Neuronal stem cell (in vitro differentiated cells): ENCODE results near the gene CCR7.

Experiments
- DNase-seq: peaks from one replicate; pipeline ENCODE4 v3.0.0-alpha.2; 2013; ENCODE audit warnings: low spot score
- H2AFZ ChIP-seq: one replicate; pipeline ENCODE4 v1.6.1; 2013; ENCODE audit warnings: mild to moderate bottlenecking, low read length, inconsistent platforms
- H2AK5ac ChIP-seq: 2 replicates; pipeline ENCODE4 v1.6.1; 2013; ENCODE audit warnings: low read depth, mild to moderate bottlenecking, inconsistent platforms, low read length, moderate library complexity, mixed read lengths
- H2BK120ac ChIP-seq: 2 replicates; pipeline ENCODE4 v1.6.1; 2013; ENCODE audit warnings: low read depth, mild to moderate bottlenecking, inconsistent platforms, low read length, moderate library complexity, mixed read lengths
- H2BK12ac ChIP-seq: one replicate; pipeline ENCODE4 v1.6.1; 2013; ENCODE audit warnings: low read length, inconsistent platforms
- H2BK15ac ChIP-seq: 2 replicates; pipeline ENCODE4 v1.6.1; 2013; ENCODE audit warnings: mild to moderate bottlenecking, low read length, inconsistent platforms, mixed read lengths
- H2BK5ac ChIP-seq: one replicate; pipeline ENCODE4 v1.6.1; 2013; ENCODE audit warnings: inconsistent platforms, mild to moderate bottlenecking, low read length, moderate library complexity
- H3K14ac ChIP-seq: one replicate; pipeline ENCODE4 v1.6.1; 2013; ENCODE audit warnings: low read length, inconsistent platforms
- H3K18ac ChIP-seq: 2 replicates; pipeline ENCODE4 v1.6.1; 2013; ENCODE audit warnings: low read length, inconsistent platforms
- H3K23ac ChIP-seq: 2 replicates; pipeline ENCODE4 v1.6.1; 2013; ENCODE audit warnings: low read depth, mild to moderate bottlenecking, mixed read lengths, low read length, inconsistent platforms; ENCODE audit not compliant: poor library complexity
- H3K27ac ChIP-seq: replicated peaks from 3 replicates; pipeline ENCODE4 v1.5.1; 2013; ENCODE audit warnings: low read length, inconsistent platforms
- H3K27me3 ChIP-seq, 3 experiments: 2 replicates each; pipeline ENCODE4 v1.6.1; 2013; ENCODE audit warnings: low read length in 3 of 3, mild to moderate bottlenecking in 2 of 3, inconsistent platforms in 1 of 3, low read depth in 1 of 3, mixed read lengths in 1 of 3, moderate library complexity in 1 of 3; ENCODE audit not compliant: control insufficient read depth in 3 of 3, insufficient read depth in 3 of 3
- H3K36me3 ChIP-seq, 2 donors: replicated peaks in 1 of 2; 2 replicates each; pipeline ENCODE4 v1.6.1; 2013; ENCODE audit warnings: low read length in 2 of 2; ENCODE audit not compliant: control insufficient read depth in 2 of 2, insufficient read depth in 2 of 2
- H3K4ac ChIP-seq: 2 replicates; pipeline ENCODE4 v1.6.1; 2013; ENCODE audit warnings: inconsistent platforms, mild to moderate bottlenecking, low read length, moderate library complexity
- H3K4me1 ChIP-seq, 2 donors: 1 replicate in 1 of 2; 2 replicates in 1 of 2; pipeline ENCODE4 v1.6.1; 2013; ENCODE audit warnings: low read length in 2 of 2, low read depth in 1 of 2; ENCODE audit not compliant: control insufficient read depth in 2 of 2, insufficient read depth in 1 of 2
- H3K4me2 ChIP-seq: one replicate; pipeline ENCODE4 v1.6.1; 2013; ENCODE audit warnings: mild to moderate bottlenecking, low read length, inconsistent platforms; ENCODE audit not compliant: insufficient read depth, poor library complexity, severe bottlenecking
- H3K4me3 ChIP-seq, 2 donors: 2 replicates each; pipeline ENCODE4 v1.5.1; 2013; ENCODE audit warnings: low read length in 2 of 2, mild to moderate bottlenecking in 2 of 2, inconsistent platforms in 1 of 2, moderate library complexity in 1 of 2
- H3K79me1 ChIP-seq: one replicate; pipeline ENCODE4 v1.6.1; 2013; ENCODE audit warnings: low read depth, mild to moderate bottlenecking, inconsistent platforms, low read length, moderate library complexity
- H3K9ac ChIP-seq: one replicate; pipeline ENCODE4 v1.6.1; 2013; ENCODE audit warnings: mild to moderate bottlenecking, low read depth, low read length, inconsistent platforms; ENCODE audit not compliant: poor library complexity
- H3K9me3 ChIP-seq, 2 donors: replicated peaks in 1 of 2; 2 replicates each; pipeline versions ENCODE3 to v1.6.1; 2013; ENCODE audit warnings: low read length in 2 of 2, mild to moderate bottlenecking in 2 of 2, inconsistent platforms in 1 of 2, low read depth in 1 of 2, mixed read lengths in 1 of 2, moderate library complexity in 1 of 2; ENCODE audit not compliant: control insufficient read depth in 2 of 2, insufficient read depth in 1 of 2
- H4K8ac ChIP-seq: one replicate; pipeline ENCODE4 v1.6.1; 2013; ENCODE audit warnings: low read depth, mild to moderate bottlenecking, inconsistent platforms, low read length, moderate library complexity
- H4K91ac ChIP-seq: one replicate; pipeline ENCODE4 v1.6.1; 2013; ENCODE audit warnings: low read length, low read depth, mild to moderate bottlenecking, inconsistent platforms; ENCODE audit not compliant: poor library complexity
- WGBS, 2 donors: extraction: QIAGEN DNeasy Blood & Tissue Kit; methylation state at CpG; one replicate each; pipeline ENCODE4 v1.1.7; 2013; ENCODE audit warnings: missing lambda C conversion rate in 2 of 2, mixed read lengths in 1 of 2; ENCODE audit not compliant: insufficient read length in 2 of 2, insufficient replicate concordance in 1 of 2; ENCODE audit errors: extremely low coverage in 2 of 2; 5-methylcytosine and 5-hydroxymethylcytosine counted together

The CCR7 gene

DNA sequence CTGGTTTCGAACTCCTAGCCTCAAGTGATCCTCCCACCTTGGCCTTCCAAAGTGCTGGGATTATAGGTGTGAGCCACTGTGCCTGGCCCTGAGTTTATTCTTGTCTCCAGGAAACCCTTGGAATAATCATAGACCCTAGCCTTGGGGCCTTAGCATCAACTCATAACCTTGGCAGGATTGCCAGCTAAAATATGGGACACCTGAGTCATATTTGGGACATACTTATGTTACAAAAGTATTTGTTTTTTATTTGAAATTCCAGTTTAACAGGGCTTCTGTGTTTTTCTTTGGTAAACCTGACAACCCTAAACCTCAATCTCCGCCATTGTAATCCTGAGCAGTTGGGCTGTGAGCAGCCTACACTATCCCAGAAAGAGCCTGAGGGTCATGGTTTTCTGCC lies 35.3 kb downstream of the CCR7 start:
- no peaks in the 10 kb centered on the region for H3K4me1 ChIP-seq
- no CpG with 5 or more reads among the region's 2 CpGs for WGBS, 2 donors
- no peak overlapping the region for H3K14ac ChIP-seq
- H4K8ac ChIP-seq, result no peak overlapping the region
- H3K9me3 ChIP-seq, result peaks cover 0 to 10% of the 10 kb centered on the region in 2 donors
- no peak overlapping the region for H3K9ac ChIP-seq
- no peak overlapping the region for H3K18ac ChIP-seq
- H3K79me1 ChIP-seq, result no peaks in the 10 kb centered on the region
- no peak overlapping the region for H3K27ac ChIP-seq
- no peak overlapping the region for H2BK120ac ChIP-seq
- H3K4me3 ChIP-seq, result no peak overlapping the region
- peaks cover 0 to 17% (median 0%) of the 10 kb centered on the region in 3 experiments for H3K27me3 ChIP-seq
- no peak overlapping the region for H2BK15ac ChIP-seq
- H2BK5ac ChIP-seq, result no peak overlapping the region
- H2AFZ ChIP-seq, result no peak overlapping the region
- H3K4me2 ChIP-seq, result no peak overlapping the region
- no peak overlapping the region for H3K23ac ChIP-seq
- H3K36me3 ChIP-seq, result no peaks in the 10 kb centered on the region
- no peak for DNase-seq
- no peak overlapping the region for H2AK5ac ChIP-seq
- H3K4ac ChIP-seq, result no peak overlapping the region
- no peak overlapping the region for H4K91ac ChIP-seq
- no peak overlapping the region for H2BK12ac ChIP-seq

DNA sequence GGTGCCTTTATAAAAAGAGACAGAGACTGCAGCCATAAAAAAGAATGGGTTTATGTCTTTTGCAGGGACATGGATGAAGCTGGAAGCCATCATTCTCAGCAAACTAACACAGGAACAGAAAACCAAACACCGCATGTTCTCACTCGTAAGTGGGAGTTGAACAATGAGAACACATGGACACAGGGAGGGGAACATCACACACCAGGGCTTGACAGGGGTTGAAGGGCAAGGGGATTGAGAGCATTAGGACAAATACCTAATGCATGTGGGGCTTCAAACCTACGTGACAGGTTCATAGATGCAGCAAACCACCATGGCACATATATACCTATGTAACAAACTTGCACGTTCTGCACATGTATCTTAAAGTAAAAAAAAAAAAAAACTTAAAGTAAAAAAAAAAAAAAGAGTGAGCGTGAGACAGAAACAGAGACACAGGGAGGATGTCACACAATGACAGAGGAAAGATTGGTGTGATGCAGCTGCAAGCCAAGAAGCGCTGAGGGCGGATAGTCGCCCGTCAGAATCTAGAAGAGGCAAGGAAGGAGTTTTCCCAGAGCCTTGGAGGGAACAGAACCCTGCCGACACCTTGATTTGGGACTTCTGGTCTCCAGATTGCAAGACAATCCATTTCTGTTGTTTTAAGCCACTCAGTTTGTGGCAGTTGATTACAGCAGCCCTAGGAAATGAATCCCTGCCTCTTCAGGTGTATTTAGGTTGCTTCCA lies 36.4 kb downstream of the CCR7 start:
- H3K14ac ChIP-seq, result no peak overlapping the region
- H3K9ac ChIP-seq, result no peak overlapping the region
- no peaks in the 10 kb centered on the region for H3K4me1 ChIP-seq
- no peaks in the 10 kb centered on the region for H3K36me3 ChIP-seq
- no peak overlapping the region for H3K23ac ChIP-seq
- no peak overlapping the region for H2BK5ac ChIP-seq
- H3K79me1 ChIP-seq, result no peaks in the 10 kb centered on the region
- no peak overlapping the region for H2BK15ac ChIP-seq
- no peak overlapping the region for H2BK12ac ChIP-seq
- no peak overlapping the region for H2AFZ ChIP-seq
- no peak overlapping the region for H2AK5ac ChIP-seq
- no peak overlapping the region for H3K18ac ChIP-seq
- H3K4me2 ChIP-seq, result no peak overlapping the region
- no peak overlapping the region for H3K4me3 ChIP-seq
- H3K9me3 ChIP-seq, result peaks cover 0 to 10% of the 10 kb centered on the region in 2 donors
- no peak overlapping the region for H2BK120ac ChIP-seq
- no peak overlapping the region for H4K91ac ChIP-seq
- no CpG with 5 or more reads among the region's 10 CpGs for WGBS, 2 donors
- no peak overlapping the region for H4K8ac ChIP-seq
- no peak overlapping the region for H3K4ac ChIP-seq
- DNase-seq, result no peak
- no peak overlapping the region for H3K27ac ChIP-seq
- H3K27me3 ChIP-seq, result peaks cover 0 to 17% (median 0%) of the 10 kb centered on the region in 3 experiments

DNA sequence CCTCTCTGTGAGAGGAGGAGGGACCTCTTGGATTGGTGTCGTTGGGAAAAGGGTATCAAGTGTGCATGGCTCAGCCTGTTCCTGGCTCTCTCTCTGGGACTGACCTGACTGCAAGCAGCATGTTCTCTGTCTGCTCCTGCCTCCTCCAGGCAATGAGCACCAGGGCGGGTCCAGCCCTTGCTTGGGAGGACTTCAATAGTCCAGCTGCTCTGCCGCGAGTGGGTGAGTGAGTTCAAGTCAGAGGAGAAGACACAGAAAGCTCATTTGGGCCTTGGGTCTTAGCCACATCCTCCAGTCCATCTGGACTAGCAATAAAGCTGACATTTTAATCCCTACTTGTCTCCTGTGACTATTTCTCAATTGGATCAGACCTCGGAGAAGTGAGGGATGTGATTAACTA lies 38.6 kb downstream of the CCR7 start:
- H3K4me1 ChIP-seq, result no peaks in the 10 kb centered on the region

GRCh38 chr17:40525294-40525693 lies 40.0 kb downstream of the CCR7 start:
- no peak overlapping the region for H4K8ac ChIP-seq
- H3K9me3 ChIP-seq, result peaks cover 1 to 10% of the 10 kb centered on the region in 2 donors
- H3K9ac ChIP-seq, result no peak overlapping the region
- no peak overlapping the region for H2BK15ac ChIP-seq
- H3K4me1 ChIP-seq, result no peaks in the 10 kb centered on the region
- no CpG with 5 or more reads among the region's 1 CpG for WGBS, 2 donors
- no peak overlapping the region for H3K4me2 ChIP-seq
- no peak overlapping the region for H4K91ac ChIP-seq
- no peaks in the 10 kb centered on the region for H3K79me1 ChIP-seq
- H2AFZ ChIP-seq, result no peak overlapping the region
- H3K27ac ChIP-seq, result no peak overlapping the region
- H3K23ac ChIP-seq, result no peak overlapping the region
- H2BK120ac ChIP-seq, result no peak overlapping the region
- H3K4me3 ChIP-seq, result no peak overlapping the region
- no peak overlapping the region for H2BK12ac ChIP-seq
- DNase-seq, result no peak
- no peak overlapping the region for H3K18ac ChIP-seq
- H3K14ac ChIP-seq, result no peak overlapping the region
- no peak overlapping the region for H2BK5ac ChIP-seq
- H3K4ac ChIP-seq, result no peak overlapping the region
- H2AK5ac ChIP-seq, result no peak overlapping the region
- peaks cover 0 to 20% (median 0%) of the 10 kb centered on the region in 3 experiments for H3K27me3 ChIP-seq
- H3K36me3 ChIP-seq, result no peaks in the 10 kb centered on the region

More for the DNA sequence above, 38.6 kb downstream of the CCR7 start:
- no peak overlapping the region for H3K4me3 ChIP-seq
- no peak overlapping the region for H3K14ac ChIP-seq
- H3K79me1 ChIP-seq, result no peaks in the 10 kb centered on the region
- H3K4me2 ChIP-seq, result no peak overlapping the region
- H2BK12ac ChIP-seq, result no peak overlapping the region
- no peaks in the 10 kb centered on the region for H3K36me3 ChIP-seq
- peak overlapping the region; percentile 2 for H3K9ac ChIP-seq
- peaks cover 0 to 12% (median 0%) of the 10 kb centered on the region in 3 experiments for H3K27me3 ChIP-seq
- no peak overlapping the region for H4K91ac ChIP-seq
- no CpG with 5 or more reads among the region's 5 CpGs for WGBS, 2 donors
- H2BK5ac ChIP-seq, result no peak overlapping the region
- H3K9me3 ChIP-seq, result peaks cover 1 to 10% of the 10 kb centered on the region in 2 donors
- DNase-seq, result no peak
- H3K18ac ChIP-seq, result peak overlapping the region; percentile 78
- H2AK5ac ChIP-seq, result peak overlapping the region; percentile 86
- no peak overlapping the region for H2AFZ ChIP-seq
- H4K8ac ChIP-seq, result no peak overlapping the region
- H3K27ac ChIP-seq, result no peak overlapping the region
- no peak overlapping the region for H2BK15ac ChIP-seq
- H3K4ac ChIP-seq, result no peak overlapping the region
- H3K23ac ChIP-seq, result peak overlapping the region; percentile 68
- H2BK120ac ChIP-seq, result no peak overlapping the region
